HG02759 (cell line): Measurements from ENCODE around the gene TANC1.

Source experiments
- ATAC-seq: cut with Tn5 transposase; IDR thresholded peaks from one replicate; pipeline ENCODE4 v1.9.1; 2021; ENCODE audit warnings: mild to moderate bottlenecking, moderate library complexity; ENCODE audit not compliant: unreplicated experiment

Gene TANC1

GRCh38 chr2:159153951-159154350 is 185.5 kb downstream of the TANC1 start:
- ATAC-seq = no peak

GRCh38 chr2:159154366-159154765 is 185.9 kb downstream of the TANC1 start:
- ATAC-seq = no peak

DNA sequence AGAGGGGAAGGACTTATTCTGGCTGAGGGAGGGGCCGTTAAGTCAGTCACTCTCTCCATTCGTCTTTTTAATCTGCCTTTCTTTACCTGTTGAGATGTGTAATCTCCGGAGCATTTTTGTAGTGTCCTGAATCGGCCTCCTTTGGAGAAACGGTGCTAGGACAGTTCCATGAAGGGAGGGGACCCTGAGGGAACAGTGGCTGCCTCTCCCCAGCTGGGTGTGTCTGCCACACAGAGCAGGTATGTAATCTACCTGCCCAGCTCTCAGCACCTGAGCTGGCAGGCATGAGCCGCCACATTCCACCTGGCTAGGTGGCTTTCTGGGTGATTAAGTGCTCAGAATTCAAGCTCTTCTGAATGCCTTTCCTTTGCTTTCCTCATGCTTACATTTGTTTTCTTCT is 186.9 kb downstream of the TANC1 start:
- no peak for ATAC-seq

DNA sequence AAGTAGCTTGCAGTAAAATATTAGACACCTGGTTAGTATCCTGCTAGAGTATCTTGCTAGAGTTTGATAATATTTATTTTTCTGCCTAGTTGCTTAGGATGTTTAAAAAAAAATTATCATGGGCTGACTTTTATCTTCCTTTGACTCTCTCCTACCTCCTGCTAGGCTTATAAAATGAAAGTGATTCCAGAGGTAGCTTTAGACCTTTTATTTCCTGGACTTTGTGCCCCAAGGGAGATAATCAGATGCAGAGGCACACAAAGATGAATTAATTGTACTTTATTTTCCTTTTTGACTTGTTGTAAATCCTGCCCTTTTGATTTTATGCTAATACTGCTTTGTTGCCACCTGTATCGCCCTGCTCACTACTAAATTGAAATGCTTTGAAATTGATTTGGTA is 187.4 kb downstream of the TANC1 start:
- ATAC-seq = no peak

DNA sequence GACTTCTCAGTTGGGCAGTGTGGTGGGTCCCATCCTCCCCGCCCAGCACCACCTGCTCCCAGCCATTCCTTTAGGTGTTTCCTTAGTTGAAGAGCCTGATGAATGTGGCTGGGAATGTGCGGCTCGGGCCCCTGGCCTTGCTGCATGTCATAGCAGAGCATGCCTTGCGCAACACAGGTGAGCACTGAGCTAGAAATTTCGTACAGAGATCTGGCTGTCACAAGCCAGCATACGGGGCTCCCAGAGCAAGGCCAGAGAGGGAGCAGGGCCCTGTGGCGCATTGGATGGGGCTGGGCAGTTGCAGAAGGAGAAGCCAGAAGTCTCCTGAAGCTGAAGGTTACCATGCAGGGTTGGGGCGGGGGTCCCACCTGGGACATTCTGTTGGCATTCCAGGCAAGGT is 188.4 kb downstream of the TANC1 start:
- ATAC-seq = no peak

DNA sequence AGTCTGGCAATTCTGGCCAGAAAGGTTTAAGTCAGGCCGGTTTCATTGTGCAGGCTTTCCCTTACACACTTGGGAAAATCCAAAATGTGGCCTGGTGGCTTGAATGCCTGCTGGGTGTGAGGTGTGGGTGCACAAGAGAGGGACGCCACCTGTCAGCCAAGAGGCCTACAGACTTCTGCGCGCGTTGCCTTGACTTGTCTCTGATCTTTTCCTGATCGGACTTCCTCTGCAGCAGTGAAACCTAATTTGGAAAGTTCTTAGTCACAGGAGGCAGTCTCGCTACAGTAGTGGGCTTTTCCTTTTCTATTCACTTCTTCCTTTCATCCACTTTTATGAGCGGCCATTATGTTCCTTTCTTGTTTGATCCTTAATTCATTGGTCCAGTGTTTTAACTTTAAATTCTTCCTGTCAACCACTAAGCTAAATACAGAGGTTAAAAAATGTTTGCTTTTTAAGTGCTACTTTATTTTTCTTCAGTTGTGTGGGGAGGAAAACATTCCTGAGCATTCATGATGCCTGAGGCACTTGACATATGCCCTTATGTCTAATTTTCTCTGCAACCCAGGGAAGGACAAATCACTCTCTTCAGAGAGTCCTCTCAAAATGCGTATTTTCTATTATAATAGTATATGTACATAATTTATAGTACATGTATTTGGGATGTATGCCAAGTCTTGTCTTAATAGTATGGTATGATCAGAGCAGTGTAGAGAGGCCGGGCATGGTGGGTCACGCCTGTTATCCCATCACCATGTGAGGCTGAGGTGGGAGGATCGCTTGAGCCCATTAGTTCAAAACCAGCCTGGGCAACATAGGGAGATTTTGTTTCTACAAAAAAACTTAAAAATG is 189.1 kb downstream of the TANC1 start:
- ATAC-seq = no peak

DNA sequence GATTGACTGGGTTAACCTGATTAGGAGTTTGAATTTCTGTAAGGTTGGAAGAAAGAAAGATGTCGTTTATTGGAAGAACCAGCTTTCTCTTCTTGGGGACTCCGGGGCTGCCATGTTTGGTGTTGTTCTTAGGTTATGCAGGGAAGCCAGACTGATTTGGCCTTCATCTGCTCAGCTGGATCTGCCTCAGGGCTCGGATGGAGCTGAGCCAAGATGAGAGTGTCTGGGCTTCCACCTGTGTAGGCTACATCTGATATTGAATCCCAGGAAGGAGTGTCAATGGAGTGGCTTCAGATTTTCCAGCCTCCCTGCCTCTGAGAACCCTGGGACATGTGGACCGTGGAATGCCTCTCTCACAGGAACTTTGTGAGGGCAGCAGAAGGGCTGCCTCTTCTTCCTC is 192.0 kb downstream of the TANC1 start:
- ATAC-seq = no peak

DNA sequence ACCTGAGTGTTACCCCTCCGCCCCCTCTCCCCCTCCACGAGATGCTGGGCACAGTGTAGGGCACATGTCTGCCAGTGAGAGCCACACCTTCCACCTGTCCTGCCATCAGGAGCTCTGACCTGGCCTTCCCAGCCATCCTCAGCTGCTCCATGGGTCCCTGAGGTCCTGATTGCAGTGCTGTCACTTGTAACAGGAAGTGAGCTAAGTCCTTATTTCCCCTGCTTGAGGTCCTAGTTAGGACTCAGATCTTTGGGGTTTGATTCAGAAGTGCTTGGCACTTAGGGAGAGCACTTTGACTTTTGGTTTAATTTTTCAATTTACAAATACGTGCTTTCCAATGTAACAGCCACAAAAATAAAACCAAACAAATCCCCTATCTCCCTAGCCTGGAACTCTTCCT is 192.5 kb downstream of the TANC1 start:
- no peak for ATAC-seq

DNA sequence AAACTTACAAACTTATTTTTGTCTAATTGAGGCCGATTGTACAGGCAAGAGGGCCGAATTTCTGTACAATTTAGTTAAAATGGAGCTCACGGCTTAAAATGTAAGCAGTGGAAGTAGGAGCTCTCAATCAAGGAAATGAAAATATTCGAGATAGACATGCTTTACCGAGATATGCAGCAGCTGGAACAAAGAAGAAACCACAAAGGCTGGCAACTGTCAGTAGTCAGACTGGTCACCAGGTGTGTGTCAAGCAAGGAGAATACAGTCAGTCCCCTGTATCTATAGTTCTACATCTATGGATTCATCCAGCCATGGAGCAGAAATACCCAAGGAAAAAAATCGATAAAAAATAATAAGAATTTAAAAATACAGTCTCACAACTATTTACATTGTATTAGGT is 195.5 kb downstream of the TANC1 start:
- no peak for ATAC-seq

DNA sequence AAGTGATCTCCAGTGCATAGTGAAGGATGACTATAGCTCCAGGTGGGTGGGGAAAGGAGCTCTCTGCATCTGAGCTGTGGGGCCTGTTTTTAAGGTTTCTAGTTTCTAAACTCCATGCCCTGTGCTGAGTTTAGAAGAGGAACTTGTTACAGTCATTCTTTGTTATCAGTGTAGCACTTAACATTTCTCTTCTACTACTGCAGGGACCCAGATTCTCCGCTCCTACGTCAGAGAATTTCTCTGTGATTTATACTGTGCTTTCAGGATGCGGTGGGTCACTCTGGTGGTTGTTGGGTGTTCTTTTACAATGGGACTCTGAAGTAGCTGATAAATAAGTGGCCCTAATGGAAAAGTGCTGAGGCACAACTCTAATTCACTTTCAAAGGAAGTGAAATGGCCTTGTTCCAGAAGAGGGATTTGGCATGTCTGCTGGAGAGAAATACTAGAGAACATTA is 196.0 kb downstream of the TANC1 start:
- no peak for ATAC-seq

DNA sequence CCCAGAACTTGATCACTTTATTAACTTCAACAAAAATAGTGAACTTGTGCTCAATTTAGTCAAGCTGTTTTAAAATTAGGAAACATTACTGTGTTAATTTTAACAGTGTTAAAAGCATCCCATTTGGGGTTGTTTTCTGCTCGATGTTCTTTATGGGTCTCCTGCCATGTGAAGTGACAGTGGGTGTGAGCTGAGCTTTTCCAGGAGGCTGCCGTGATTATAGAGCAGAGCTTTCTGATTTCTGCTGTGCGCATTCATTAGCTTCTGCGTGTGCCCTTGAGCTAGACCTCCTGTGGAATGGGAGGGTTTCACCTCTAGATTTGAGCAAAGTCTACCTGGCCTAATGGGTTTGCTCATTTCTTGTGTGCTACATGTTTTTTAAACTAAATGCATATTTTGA is 196.6 kb downstream of the TANC1 start:
- ATAC-seq = no peak

DNA sequence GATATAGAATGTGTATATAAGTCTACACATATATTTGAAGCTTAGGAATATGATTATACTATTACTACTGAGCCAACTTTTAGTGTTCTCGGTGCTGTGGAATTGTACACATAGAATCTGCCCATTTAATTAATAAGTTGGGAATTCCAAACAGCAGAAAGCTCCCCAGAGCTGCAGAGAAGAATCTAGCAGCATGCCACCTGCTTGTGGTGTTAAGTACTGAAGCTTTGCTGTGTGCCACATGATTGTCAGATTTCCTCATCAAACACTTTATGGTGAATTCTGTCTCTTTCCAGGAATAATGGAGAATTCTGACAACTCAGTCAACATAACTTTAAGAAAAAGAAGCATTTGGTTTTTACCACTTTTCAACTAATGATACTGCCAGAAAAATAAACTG is 200.3 kb downstream of the TANC1 start:
- ATAC-seq = no peak

DNA sequence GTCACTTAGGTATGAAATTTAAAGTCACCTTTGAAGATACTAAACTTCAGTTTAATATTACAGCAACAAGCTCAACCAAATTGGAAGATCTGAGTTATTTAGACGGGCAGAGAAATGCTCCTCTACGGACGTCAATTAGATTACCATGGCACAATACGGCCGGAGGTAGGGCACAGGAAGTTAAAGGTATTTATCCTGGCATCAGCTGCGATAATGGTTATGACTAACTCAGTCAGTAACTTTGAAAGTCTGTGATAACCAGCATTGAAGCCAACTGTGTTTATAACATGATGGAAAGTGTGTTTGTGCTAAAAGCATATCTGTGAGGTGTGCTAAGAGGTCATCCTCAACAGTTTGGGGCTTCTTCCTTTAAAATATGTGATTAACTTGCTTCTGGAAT is 200.7 kb downstream of the TANC1 start:
- no peak for ATAC-seq

- no peak for ATAC-seq
Observed at GRCh38 chr2:159172403-159172802, 204.0 kb downstream of the TANC1 start.

DNA sequence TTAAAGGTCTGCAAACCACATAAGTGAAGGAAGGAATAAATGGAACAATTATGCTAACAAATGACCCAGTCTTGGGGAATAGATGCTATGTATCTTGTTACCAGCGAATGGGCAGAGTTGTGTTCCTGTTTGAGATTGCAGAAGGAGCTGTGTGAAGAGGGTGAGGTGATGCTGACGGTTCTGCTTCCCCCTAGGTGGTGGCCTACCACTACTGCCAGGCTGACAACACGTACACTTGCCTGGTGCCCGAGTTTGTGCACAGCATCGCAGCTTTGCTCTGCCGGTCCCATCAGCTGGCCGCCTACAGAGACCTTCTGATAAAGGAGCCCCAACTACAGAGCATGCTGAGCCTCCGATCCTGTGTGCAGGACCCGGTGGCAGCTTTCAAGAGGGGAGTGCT is 206.3 kb downstream of the TANC1 start:
- ATAC-seq = no peak

DNA sequence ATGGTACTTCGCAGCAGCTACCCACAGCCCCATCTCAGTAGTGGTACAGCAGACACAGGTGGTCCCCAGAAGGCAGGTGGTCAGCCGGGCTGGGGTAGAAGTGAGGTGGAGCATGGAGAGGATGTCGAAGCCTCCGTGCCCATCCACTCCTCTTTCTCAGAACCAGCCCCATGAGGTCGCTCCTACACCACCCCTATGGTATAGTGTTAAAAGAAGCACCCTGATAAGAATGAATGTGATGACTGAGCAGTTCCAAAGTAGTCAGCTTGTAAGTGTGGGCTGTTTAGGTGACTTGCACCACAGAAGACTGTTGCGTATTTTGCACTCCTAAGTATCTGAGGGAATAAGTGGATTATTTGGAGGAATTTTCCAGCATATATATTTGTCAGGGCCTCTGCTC is 206.7 kb downstream of the TANC1 start:
- ATAC-seq = no peak

- ATAC-seq = no peak
Observed at GRCh38 chr2:159175927-159176326, 207.5 kb downstream of the TANC1 start.

DNA sequence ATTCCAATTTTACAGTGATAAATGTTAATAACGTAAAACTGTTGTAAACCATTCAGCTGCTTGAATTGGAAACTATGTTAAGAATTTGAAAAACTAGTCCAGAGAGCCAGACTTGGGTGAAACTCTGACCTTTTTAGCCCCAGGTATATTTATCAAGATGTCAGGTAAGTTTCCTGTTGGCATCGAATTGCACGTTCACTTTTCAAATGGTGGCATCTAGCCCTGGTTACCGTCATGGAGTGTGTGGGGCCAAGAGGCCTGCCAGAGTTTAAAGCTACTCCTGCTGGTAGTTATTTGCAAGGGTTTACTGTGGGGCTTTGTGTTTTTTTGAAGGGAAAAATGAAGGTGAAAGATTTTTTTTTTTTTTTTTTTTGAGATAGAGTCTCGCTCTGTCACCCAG is 208.1 kb downstream of the TANC1 start:
- ATAC-seq = no peak

- no peak for ATAC-seq
Observed at GRCh38 chr2:159177357-159177756, 208.9 kb downstream of the TANC1 start.

DNA sequence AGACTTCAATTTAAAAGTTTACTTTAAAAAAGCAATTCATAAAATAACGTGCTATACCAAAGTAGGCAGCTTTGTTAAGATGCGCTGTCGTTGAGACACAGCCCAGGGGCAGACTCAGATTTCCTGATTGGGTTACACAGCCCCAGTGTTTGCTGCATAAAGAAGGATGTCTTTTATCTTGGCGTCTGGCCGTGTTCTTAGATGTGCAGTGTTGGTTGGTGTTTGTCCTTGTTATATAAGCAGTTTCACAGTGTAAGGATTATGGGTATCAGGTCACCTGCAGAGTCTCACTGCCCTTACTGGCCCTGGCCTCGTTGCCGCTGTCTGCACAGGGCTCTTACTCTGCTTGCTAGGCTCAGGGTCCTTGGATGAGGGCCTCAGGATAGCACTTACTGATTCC is 209.5 kb downstream of the TANC1 start:
- ATAC-seq = no peak

GRCh38 chr2:159179096-159179495 is 210.7 kb downstream of the TANC1 start:
- ATAC-seq = no peak

DNA sequence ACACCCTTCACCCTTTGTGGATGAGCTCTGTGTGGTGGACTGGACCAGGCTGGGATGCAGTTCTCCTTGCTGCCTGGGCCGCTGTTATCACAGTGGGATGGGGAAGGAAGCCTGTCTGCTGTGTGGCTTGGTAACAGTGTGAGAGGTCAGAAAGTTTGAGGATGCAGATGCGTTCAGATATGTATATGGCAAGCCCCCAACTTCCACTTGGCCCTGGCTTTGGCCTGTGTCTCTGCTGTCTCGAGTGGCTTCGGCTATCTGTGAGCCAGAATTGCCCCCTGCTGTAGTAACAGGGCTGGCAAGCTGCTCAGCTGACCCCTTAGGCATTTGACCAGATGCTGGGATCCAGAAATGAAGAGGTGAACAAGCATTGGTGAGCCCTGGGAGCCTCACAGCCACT is 211.3 kb downstream of the TANC1 start:
- ATAC-seq = no peak

DNA sequence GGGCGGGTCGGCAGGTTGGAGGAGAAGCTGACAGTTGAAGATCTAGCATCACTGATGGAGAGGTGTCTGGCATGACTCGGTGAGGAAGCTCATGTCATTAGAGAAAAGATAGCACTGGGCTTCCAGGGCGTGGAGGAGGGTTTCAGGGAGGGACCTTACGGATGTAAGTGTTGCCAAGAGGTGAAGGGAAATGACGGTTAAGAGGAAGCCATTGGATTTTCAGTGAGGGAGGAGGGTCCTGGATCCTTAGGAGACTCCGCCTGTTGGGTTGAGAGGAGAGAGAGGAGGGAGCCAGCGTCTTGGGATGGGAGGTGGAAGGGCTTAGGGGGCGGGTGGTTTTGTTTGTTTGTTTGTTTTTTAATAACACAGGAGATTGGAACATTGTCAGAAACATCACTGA is 214.9 kb downstream of the TANC1 start:
- no peak for ATAC-seq
